Measurements from ENCODE around the gene KCNK7.

The KCNK7 gene

GRCh38 chr11:65612691-65613090 is 17.1 kb upstream of the KCNK7 start:
- intact Hi-C loops (cut with DNase I) = no loop called here
- no peak for DNase-seq

- intact Hi-C loops (cut with DNase I) = no loop called here
- no peak for DNase-seq
Observed at GRCh38 chr11:65611758-65612603, 16.4 kb upstream of the KCNK7 start.

- DNase-seq = peak in 9 of 10 donors; percentile 51 to 96 (median 70)
- intact Hi-C loops (cut with DNase I) = no loop called here
Observed at GRCh38 chr11:65611028-65611757, 15.6 kb upstream of the KCNK7 start.

GRCh38 chr11:65610404-65610803 is 14.8 kb upstream of the KCNK7 start:
- DNase-seq = no peak
- intact Hi-C loops (cut with DNase I) = no loop called here

GRCh38 chr11:65609665-65610064 is 14.1 kb upstream of the KCNK7 start:
- intact Hi-C loops (cut with DNase I) = no loop called here
- DNase-seq = no peak

- no peak for DNase-seq
- intact Hi-C loops (cut with DNase I) = no loop called here
Observed at GRCh38 chr11:65609229-65609628, 13.6 kb upstream of the KCNK7 start.

GRCh38 chr11:65607614-65608426 is 12.2 kb upstream of the KCNK7 start:
- intact Hi-C loops (cut with DNase I) = no loop called here
- no peak for DNase-seq

GRCh38 chr11:65606876-65607613 is 11.4 kb upstream of the KCNK7 start:
- intact Hi-C loops (cut with DNase I) = no loop called here
- DNase-seq = peak; percentile 88 to 99 (median 96)

- DNase-seq = no peak
- intact Hi-C loops (cut with DNase I) = no loop called here
Observed at GRCh38 chr11:65604258-65604657, 8.7 kb upstream of the KCNK7 start.

GRCh38 chr11:65599955-65600246 is 4.3 kb upstream of the KCNK7 start:
- intact Hi-C loops (cut with DNase I) = loop anchor here (10.0 kb wide), 1 partner anchor 235 kb away; no protein-coding TSS in a partner anchor
- no peak for DNase-seq

GRCh38 chr11:65599216-65599954 is 3.8 kb upstream of the KCNK7 start:
- no peak for DNase-seq
- intact Hi-C loops (cut with DNase I) = loop anchor here (10.0 kb wide), 1 partner anchor 235 kb away; no protein-coding TSS in a partner anchor

GRCh38 chr11:65598258-65598699 is 2.7 kb upstream of the KCNK7 start:
- intact Hi-C loops (cut with DNase I) = loop anchor here (10.0 kb wide), 1 partner anchor 233 kb away; no protein-coding TSS in a partner anchor
- no peak for DNase-seq

- no peak for DNase-seq
- intact Hi-C loops (cut with DNase I) = loop anchor here (10.0 kb wide), 1 partner anchor 232 kb away; no protein-coding TSS in a partner anchor
Observed at GRCh38 chr11:65596520-65596919, 920 bp upstream of the KCNK7 start.

GRCh38 chr11:65595131-65595530 is 469 bp downstream of the KCNK7 start:
- intact Hi-C loops (cut with DNase I) = loop anchor here (10.0 kb wide), 1 partner anchor 230 kb away; no protein-coding TSS in a partner anchor
- no peak for DNase-seq

GRCh38 chr11:65593518-65594414 is 1.8 kb downstream of the KCNK7 start:
- intact Hi-C loops (cut with DNase I) = loop anchor here (1.0 to 10.0 kb wide), 3 partner anchors 21 to 229 kb away; partner anchors contain the start of gene FAM89B
- peak in 8 of 10 donors; percentile 69 to 95 (median 75) for DNase-seq

GRCh38 chr11:65592858-65593517 is 2.6 kb downstream of the KCNK7 start:
- DNase-seq = no peak
- intact Hi-C loops (cut with DNase I) = loop anchor here (2.0 to 10.0 kb wide), 2 partner anchors 20 to 228 kb away; partner anchors contain the start of gene FAM89B
